IMR-90 (cell line): ENCODE measurements around the gene NDUFAF7.
"Not testable (repeated sequence)": the region's sequence is repeated elsewhere in the genome, so short reads cannot be mapped to it uniquely, and the experiment has no call there.

ENCODE experiments used
- BHLHE40 ChIP-seq: fragments of 150-350 bp; IDR thresholded peaks from 2 replicates; pipeline ENCODE4 v1.6.1; 2016; ENCODE audit warnings: mild to moderate bottlenecking, low read depth, low read length
- CEBPB ChIP-seq: IDR thresholded peaks from 2 replicates; pipeline ENCODE4 v1.6.1; 2012; ENCODE audit warnings: low read depth, low read length, improper control_type of control experiment
- CHD1 ChIP-seq: IDR thresholded peaks from 2 replicates; pipeline ENCODE4 v1.6.1; 2012; ENCODE audit warnings: low read depth, low read length, improper control_type of control experiment
- FOS ChIP-seq: fragments of 150-350 bp; IDR thresholded peaks from 2 replicates; pipeline ENCODE4 v1.6.1; 2016; ENCODE audit warnings: low read depth, low read length
- MAZ ChIP-seq: IDR thresholded peaks from 2 replicates; pipeline ENCODE4 v1.6.1; 2012; ENCODE audit warnings: low read depth, mild to moderate bottlenecking, low read length, improper control_type of control experiment, moderate library complexity, borderline replicate concordance
- MXI1 ChIP-seq: IDR thresholded peaks from 2 replicates; pipeline ENCODE4 v1.6.1; 2012; ENCODE audit warnings: low read depth, mild to moderate bottlenecking, low read length, moderate library complexity, borderline replicate concordance
- NFE2L2 ChIP-seq: fragments of 150-350 bp; IDR thresholded peaks from 2 replicates; pipeline ENCODE4 v1.6.1; 2016; ENCODE audit warnings: low read depth, mild to moderate bottlenecking, low read length
- POLR2A ChIP-seq: IDR thresholded peaks from 2 replicates; pipeline ENCODE4 v1.6.1; 2012; ENCODE audit warnings: mild to moderate bottlenecking, low read depth, low read length
- RAD21 ChIP-seq: IDR thresholded peaks from 2 replicates; pipeline ENCODE4 v1.6.1; 2012; ENCODE audit warnings: low read length, improper control_type of control experiment
- RCOR1 ChIP-seq: IDR thresholded peaks from 2 replicates; pipeline ENCODE4 v1.6.1; 2012; ENCODE audit warnings: mild to moderate bottlenecking, low read length, improper control_type of control experiment; ENCODE audit not compliant: insufficient replicate concordance
- RFX5 ChIP-seq: IDR thresholded peaks from 2 replicates; pipeline ENCODE4 v1.8.0; 2012; ENCODE audit warnings: low read depth, mild to moderate bottlenecking, low read length, moderate library complexity
- TF ChIP-seq, protein P1 (sequence below): conservative IDR thresholded peaks from 2 replicates; pipeline ENCODE4 v1.5.1; 2012; ENCODE audit warnings: mild to moderate bottlenecking, low read depth, low read length, improper control_type of control experiment
- TF ChIP-seq, protein P2 (sequence below): fragments of 150-350 bp; IDR thresholded peaks from 2 replicates; pipeline ENCODE4 v1.6.1; 2017; ENCODE audit warnings: mild to moderate bottlenecking, antibody characterized with exemption, low read length, low read depth

DNA sequence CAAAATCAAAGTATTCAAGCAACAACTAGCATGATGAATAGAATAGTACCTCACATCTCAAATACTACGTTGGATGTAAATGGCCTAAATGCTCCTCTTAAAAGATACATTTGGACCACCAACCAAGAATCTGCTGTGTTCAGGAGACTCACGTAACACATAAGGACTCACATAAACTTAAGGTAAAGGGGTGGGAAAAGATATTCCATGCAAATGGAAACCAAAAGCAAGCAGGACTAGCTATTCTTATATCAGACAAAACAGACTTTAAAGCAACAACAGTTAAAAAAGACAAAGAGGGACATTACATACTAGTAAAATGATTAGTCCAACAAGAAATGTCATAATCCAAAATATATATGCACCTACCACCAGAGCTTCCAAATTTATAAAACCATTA is 24.7 kb upstream of the NDUFAF7 start:
- TF ChIP-seq, protein P1, sequence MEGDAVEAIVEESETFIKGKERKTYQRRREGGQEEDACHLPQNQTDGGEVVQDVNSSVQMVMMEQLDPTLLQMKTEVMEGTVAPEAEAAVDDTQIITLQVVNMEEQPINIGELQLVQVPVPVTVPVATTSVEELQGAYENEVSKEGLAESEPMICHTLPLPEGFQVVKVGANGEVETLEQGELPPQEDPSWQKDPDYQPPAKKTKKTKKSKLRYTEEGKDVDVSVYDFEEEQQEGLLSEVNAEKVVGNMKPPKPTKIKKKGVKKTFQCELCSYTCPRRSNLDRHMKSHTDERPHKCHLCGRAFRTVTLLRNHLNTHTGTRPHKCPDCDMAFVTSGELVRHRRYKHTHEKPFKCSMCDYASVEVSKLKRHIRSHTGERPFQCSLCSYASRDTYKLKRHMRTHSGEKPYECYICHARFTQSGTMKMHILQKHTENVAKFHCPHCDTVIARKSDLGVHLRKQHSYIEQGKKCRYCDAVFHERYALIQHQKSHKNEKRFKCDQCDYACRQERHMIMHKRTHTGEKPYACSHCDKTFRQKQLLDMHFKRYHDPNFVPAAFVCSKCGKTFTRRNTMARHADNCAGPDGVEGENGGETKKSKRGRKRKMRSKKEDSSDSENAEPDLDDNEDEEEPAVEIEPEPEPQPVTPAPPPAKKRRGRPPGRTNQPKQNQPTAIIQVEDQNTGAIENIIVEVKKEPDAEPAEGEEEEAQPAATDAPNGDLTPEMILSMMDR = not testable (repeated sequence)
- TF ChIP-seq MAZ, POLR2A, RFX5, CEBPB, CHD1, FOS, MXI1, RAD21, NFE2L2, BHLHE40, RCOR1: not testable (repeated sequence)
- TF ChIP-seq, protein P2, sequence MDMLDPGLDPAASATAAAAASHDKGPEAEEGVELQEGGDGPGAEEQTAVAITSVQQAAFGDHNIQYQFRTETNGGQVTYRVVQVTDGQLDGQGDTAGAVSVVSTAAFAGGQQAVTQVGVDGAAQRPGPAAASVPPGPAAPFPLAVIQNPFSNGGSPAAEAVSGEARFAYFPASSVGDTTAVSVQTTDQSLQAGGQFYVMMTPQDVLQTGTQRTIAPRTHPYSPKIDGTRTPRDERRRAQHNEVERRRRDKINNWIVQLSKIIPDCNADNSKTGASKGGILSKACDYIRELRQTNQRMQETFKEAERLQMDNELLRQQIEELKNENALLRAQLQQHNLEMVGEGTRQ = not testable (repeated sequence)
